GM13976 (cell line): ENCODE results near the gene DEUP1.
"Not testable (repeated sequence)": the region's sequence is repeated elsewhere in the genome, so short reads cannot be mapped to it uniquely, and the experiment has no call there.

Source experiments
- DNase-seq: peaks from one replicate; pipeline ENCODE4 v3.0.0; 2012; ENCODE audit warnings: low spot score
- CTCF ChIP-seq: IDR thresholded peaks from 2 replicates; pipeline ENCODE4 v1.5.1; 2012; ENCODE audit warnings: borderline replicate concordance, mild to moderate bottlenecking; ENCODE audit not compliant: insufficient read depth; ENCODE audit errors: extremely low read depth, missing control alignments, control extremely low read depth
- in situ Hi-C: fragments of 300-500 bp; cut with MboI; formaldehyde crosslinking; loops from one replicate; pipeline ENCODE4 v1.12.0; 2022; ENCODE audit warnings: low sequenced_read_pairs, mixed read lengths, inconsistent platforms; ENCODE audit not compliant: unreplicated experiment

Gene DEUP1

GRCh38 chr11:93291110-93291509 lies 39.4 kb upstream of the DEUP1 start:
- no peak for TF ChIP-seq CTCF
- no peak for DNase-seq
- in situ Hi-C loops = no loop called here

- in situ Hi-C loops = no loop called here
- no peak for DNase-seq
- TF ChIP-seq CTCF = no peak
Observed at GRCh38 chr11:93291898-93292297, 38.6 kb upstream of the DEUP1 start.

DNA sequence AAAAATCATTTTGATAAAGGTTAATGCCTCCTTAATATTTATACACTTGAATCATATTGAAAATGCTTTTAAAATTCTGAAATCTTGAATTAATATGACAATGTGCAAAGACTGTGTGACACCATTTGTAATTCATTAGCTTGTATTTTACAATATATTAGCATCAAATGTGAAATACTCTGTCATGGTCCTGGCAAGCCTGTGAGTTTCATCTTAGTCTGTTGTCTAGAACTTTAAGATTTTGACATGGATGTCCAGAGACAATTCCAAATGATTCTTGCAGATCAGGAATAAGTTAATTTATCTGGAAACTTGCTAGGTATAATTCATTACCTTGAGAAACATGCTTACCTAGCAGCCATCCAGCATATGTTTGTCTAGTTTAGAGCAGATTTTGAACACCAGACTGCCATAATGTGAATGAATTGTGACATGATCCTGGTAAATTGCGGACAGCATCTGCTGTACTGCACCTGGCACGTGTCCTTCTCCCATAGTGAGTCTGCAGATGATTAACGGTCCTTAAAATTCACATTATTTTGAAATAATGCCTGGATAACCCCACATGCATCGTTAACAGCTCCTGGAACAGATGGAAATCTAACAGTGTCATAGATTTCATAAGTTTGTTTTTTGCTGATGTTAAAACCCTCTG lies 34.5 kb upstream of the DEUP1 start:
- in situ Hi-C loops = no loop called here

GRCh38 chr11:93303689-93304088 lies 26.9 kb upstream of the DEUP1 start:
- TF ChIP-seq CTCF = no peak
- DNase-seq = no peak
- in situ Hi-C loops = no loop called here

More for the DNA sequence above, 34.5 kb upstream of the DEUP1 start:
- TF ChIP-seq CTCF = no peak
- DNase-seq = no peak

DNA sequence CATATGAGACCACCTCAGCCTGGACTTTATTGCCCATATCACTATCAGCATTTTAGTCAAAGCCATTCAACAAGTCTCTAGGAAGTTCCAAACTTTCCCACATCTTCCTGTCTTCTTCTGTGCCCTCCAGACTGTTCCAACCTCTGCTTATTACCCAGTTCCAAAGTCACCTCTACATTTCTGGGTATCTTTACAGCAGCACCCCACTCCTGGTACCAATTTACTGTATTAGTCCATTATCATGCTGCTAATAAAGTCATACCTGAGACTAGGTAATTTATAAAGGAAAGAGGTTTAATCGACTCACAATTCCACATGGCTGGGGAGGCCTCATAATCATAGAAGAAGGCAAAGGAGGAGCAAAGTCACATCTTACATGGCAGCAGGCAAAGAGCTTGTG lies 16.1 kb upstream of the DEUP1 start:
- in situ Hi-C loops, DNase-seq: not testable (repeated sequence)

DNA sequence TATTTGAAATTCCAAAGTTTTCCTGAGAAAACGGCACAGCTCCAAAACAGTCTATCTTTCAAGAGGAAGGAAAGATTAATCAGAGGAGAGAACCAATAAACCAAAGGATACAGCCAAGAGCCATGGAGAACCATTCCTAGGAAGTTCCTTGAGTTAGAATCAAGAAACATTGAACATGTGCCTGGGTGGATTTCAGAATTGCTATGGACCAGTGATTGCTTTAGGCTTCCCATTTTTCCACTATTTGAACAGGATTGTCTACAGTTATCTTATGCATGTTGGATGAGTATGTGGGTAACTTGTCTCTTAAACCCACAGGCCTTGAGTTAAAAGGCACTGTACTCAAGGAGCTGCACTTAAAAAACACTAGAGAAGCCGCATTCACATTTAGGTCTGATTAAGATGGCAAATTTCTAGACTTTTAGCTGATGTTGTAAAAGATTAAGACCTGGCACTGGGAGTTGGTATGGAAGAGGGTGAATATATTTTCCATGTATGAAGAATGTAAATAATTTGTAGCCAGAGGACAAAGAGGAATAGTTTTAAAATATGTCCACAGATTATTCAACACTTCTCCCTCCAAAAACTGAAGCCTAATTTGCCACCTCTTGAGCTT lies 11.2 kb upstream of the DEUP1 start:
- DNase-seq = no peak
- TF ChIP-seq CTCF = no peak
- in situ Hi-C loops = no loop called here

GRCh38 chr11:93320230-93320629 lies 10.3 kb upstream of the DEUP1 start:
- no peak for TF ChIP-seq CTCF
- no peak for DNase-seq
- in situ Hi-C loops = no loop called here
